ENCODE results near the gene RASGRP2.

RASGRP2 gene

GRCh38 chr11:64753019-64753379 lies 9.1 kb upstream of the RASGRP2 start:
- in situ Hi-C loops (cut with MboI; ENCODE audit: low pct_unique_long_range_greater_than_20kb, low sequenced_read_pairs, unreplicated experiment), result no loop called here
- no peak for DNase-seq (ENCODE audit: low spot score)
- no peak for TF ChIP-seq CTCF (IDR thresholded peaks at IDR 0.05; ENCODE audit: extremely low read depth, insufficient read depth, missing control alignments)

DNA sequence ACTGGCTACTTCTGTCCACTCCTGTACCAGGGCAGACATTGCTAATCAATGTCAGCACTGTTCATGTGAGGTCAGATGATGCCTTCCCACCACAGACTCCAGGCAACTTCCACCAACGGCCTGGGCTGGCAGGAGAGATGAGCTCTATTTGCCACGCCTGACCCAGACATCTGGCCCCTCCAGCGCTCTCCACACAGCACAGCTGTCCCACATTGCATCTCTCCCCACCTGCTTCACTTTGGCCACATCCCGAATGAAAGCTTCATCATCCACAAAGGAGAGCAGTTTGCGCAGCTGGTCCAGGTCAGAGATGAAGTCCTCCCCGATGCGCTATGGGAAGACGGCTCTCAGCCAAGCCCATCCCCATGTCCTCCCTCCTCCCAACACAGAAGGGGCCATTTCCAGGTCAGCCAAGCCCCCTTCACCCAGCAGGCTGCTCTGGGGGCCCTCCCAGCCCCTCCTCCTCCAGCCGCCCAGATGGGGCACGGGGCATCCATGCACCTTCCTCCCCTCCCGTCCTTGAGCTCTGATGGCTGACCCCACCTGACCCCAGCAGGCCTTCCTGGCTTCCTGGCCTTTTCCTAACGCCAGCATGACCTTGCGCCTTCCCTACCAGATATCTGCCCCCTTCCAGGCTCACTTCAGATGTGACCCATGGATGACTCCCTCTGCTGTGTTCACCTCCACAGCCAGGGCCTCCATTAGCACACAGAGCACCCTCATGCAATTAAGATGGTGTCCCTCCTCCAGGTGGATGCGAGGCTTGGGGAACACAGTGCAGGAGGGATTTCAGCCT lies 8.4 kb upstream of the RASGRP2 start:
- no peak for DNase-seq (ENCODE audit: low spot score)
- in situ Hi-C loops (cut with MboI; ENCODE audit: low pct_unique_long_range_greater_than_20kb, low sequenced_read_pairs, unreplicated experiment), result no loop called here
- TF ChIP-seq CTCF (IDR thresholded peaks at IDR 0.05; ENCODE audit: extremely low read depth, insufficient read depth, missing control alignments), result no peak

GRCh38 chr11:64751580-64751979 lies 7.6 kb upstream of the RASGRP2 start:
- no peak for TF ChIP-seq CTCF (IDR thresholded peaks at IDR 0.05; ENCODE audit: extremely low read depth, insufficient read depth, missing control alignments)
- in situ Hi-C loops (cut with MboI; ENCODE audit: low pct_unique_long_range_greater_than_20kb, low sequenced_read_pairs, unreplicated experiment), result no loop called here
- no peak for DNase-seq (ENCODE audit: low spot score)

GRCh38 chr11:64751136-64751535 lies 7.2 kb upstream of the RASGRP2 start:
- no peak for DNase-seq (ENCODE audit: low spot score)
- no peak for TF ChIP-seq CTCF (IDR thresholded peaks at IDR 0.05; ENCODE audit: extremely low read depth, insufficient read depth, missing control alignments)
- in situ Hi-C loops (cut with MboI; ENCODE audit: low pct_unique_long_range_greater_than_20kb, low sequenced_read_pairs, unreplicated experiment), result no loop called here

- in situ Hi-C loops (cut with MboI; ENCODE audit: low pct_unique_long_range_greater_than_20kb, low sequenced_read_pairs, unreplicated experiment), result no loop called here
These were observed 6.6 kb upstream of the RASGRP2 start for GRCh38 chr11:64750361-64751054.

More at GRCh38 chr11:64750361-64751054, 6.6 kb upstream of the RASGRP2 start:
- DNase-seq (ENCODE audit: low spot score), result no peak
- TF ChIP-seq CTCF (IDR thresholded peaks at IDR 0.05; ENCODE audit: extremely low read depth, insufficient read depth, missing control alignments), result no peak

Data from GM13977 (cell line).